Neural progenitor cell (in vitro differentiated cells): ENCODE measurements around the gene P2RY6. TPM values are rescaled to one million over a fixed set of nuclear protein-coding genes. Genes with fewer than 3 reads are reported as not detected.
A peak's percentile ranks its signal among the peaks of the same experiment; 100 is the strongest.

ENCODE experiments used
- DNase-seq: peaks from one replicate; pipeline ENCODE4 v3.0.0-alpha.2; 2016; ENCODE audit warnings: low spot score
- H2AFZ ChIP-seq: fragments of 200-600 bp; sonication (generic); replicated peaks from 2 replicates; pipeline ENCODE4 v1.6.1; 2016; ENCODE audit warnings: antibody characterized with exemption
- H3F3A ChIP-seq: fragments of 200-600 bp; sonication (generic); 2 replicates; pipeline ENCODE4 v1.6.1; 2016; ENCODE audit warnings: antibody characterized with exemption, low read depth
- H3K27ac ChIP-seq: fragments of 200-600 bp; sonication (generic); 2 replicates; pipeline ENCODE4 v1.5.1; 2016; ENCODE audit warnings: mild to moderate bottlenecking
- H3K27me3 ChIP-seq: fragments of 200-600 bp; sonication (generic); 2 replicates; pipeline ENCODE4 v1.6.1; 2016; ENCODE audit warnings: mild to moderate bottlenecking, moderate library complexity
- H3K36me3 ChIP-seq: fragments of 200-600 bp; sonication (generic); 2 replicates; pipeline ENCODE4 v1.5.1; 2016
- H3K4me1 ChIP-seq: fragments of 200-600 bp; sonication (generic); 2 replicates; pipeline ENCODE4 v1.6.1; 2016; ENCODE audit warnings: mixed run types
- H3K4me2 ChIP-seq: fragments of 200-600 bp; sonication (generic); 2 replicates; pipeline ENCODE4 v1.6.1; 2016
- H3K4me3 ChIP-seq: fragments of 200-600 bp; sonication (generic); 2 replicates; pipeline ENCODE4 v1.5.1; 2016
- H3K79me2 ChIP-seq: fragments of 200-600 bp; sonication (generic); 2 replicates; pipeline ENCODE4 v1.6.1; 2016; ENCODE audit warnings: low read depth
- H3K9ac ChIP-seq: fragments of 200-600 bp; sonication (generic); 2 replicates; pipeline ENCODE4 v1.6.1; 2016
- H3K9me3 ChIP-seq: fragments of 200-600 bp; sonication (generic); 2 replicates; pipeline ENCODE4 v1.5.1; 2016; ENCODE audit warnings: low read depth
- H4K20me1 ChIP-seq: fragments of 200-600 bp; sonication (generic); 2 replicates; pipeline ENCODE4 v1.6.1; 2016; ENCODE audit warnings: low read depth
- H3K27ac Mint-ChIP-seq: 3 replicates; pipeline ENCODE4 v1.8.0; 2021; ENCODE audit warnings: mixed read lengths
- H3K27me3 Mint-ChIP-seq: 2 replicates; pipeline ENCODE4 v1.8.0; 2022; ENCODE audit warnings: low read depth, mild to moderate bottlenecking, inconsistent platforms, moderate library complexity, mixed read lengths; ENCODE audit not compliant: insufficient read depth
- H3K36me3 Mint-ChIP-seq: 3 replicates; pipeline ENCODE4 v1.8.0; 2021; ENCODE audit warnings: mixed read lengths
- H3K4me1 Mint-ChIP-seq: 3 replicates; pipeline ENCODE4 v1.8.0; 2021; ENCODE audit warnings: mixed read lengths
- H3K4me3 Mint-ChIP-seq: 3 replicates; pipeline ENCODE4 v1.8.0; 2021; ENCODE audit warnings: mild to moderate bottlenecking, moderate library complexity, mixed read lengths
- H3K9me3 Mint-ChIP-seq: 3 replicates; pipeline ENCODE4 v1.8.0; 2020; ENCODE audit warnings: mixed read lengths
- CTCF ChIP-seq: fragments of 200-600 bp; sonication (generic); IDR thresholded peaks from 2 replicates; pipeline ENCODE4 v1.5.1; 2017; ENCODE audit warnings: antibody characterized with exemption, mild to moderate bottlenecking
- EZH2 ChIP-seq: fragments of 200-600 bp; sonication (generic); IDR thresholded peaks from 2 replicates; pipeline ENCODE4 v1.6.1; 2017; ENCODE audit warnings: antibody characterized with exemption, mild to moderate bottlenecking, moderate library complexity
- EZH2phosphoT487 ChIP-seq: fragments of 200-600 bp; sonication (generic); IDR thresholded peaks from 2 replicates; pipeline ENCODE4 v1.6.1; 2017; ENCODE audit warnings: antibody characterized with exemption
- total RNA-seq: library from RNA; depleted of rRNA; stranded (reverse); fragments of >200 nt; gene quantifications from 2 replicates; pipeline ENCODE4 v1.2.3, GENCODE V29; 2015; ENCODE audit warnings: low replicate concordance

Gene P2RY6
- total RNA-seq, 1 donor from 2014 or later: not detected

- H3K27ac Mint-ChIP-seq: no peak overlapping the region
- H4K20me1 ChIP-seq: peaks cover 86% of the 10 kb centered on the region
These were observed 66.1 kb downstream of the P2RY6 start for GRCh38 chr11:73338279-73338678.

GRCh38 chr11:73340164-73340563 lies 68.0 kb downstream of the P2RY6 start:
- Mint-ChIP-seq H3K9me3 (no peaks in the 10 kb centered on the region), H3K27me3 (peaks cover 10% of the 10 kb centered on the region), H3K4me1 (peaks cover 45% of the 10 kb centered on the region), H3K4me3 (no peak overlapping the region), H3K27ac (no peak overlapping the region), H3K36me3 (peaks cover 21% of the 10 kb centered on the region)
- no peak overlapping the region for H2AFZ ChIP-seq
- peaks cover 5% of the 10 kb centered on the region for H3F3A ChIP-seq
- peaks cover 92% of the 10 kb centered on the region for H4K20me1 ChIP-seq
- H3K9ac ChIP-seq: no peak overlapping the region
- peaks cover 30% of the 10 kb centered on the region for H3K27me3 ChIP-seq
- H3K79me2 ChIP-seq: peaks cover 27% of the 10 kb centered on the region
- H3K4me1 ChIP-seq: peaks cover 18% of the 10 kb centered on the region
- no peak overlapping the region for H3K4me2 ChIP-seq
- no peak overlapping the region for H3K4me3 ChIP-seq
- no peaks in the 10 kb centered on the region for H3K36me3 ChIP-seq
- H3K27ac ChIP-seq: no peak overlapping the region
- no peaks in the 10 kb centered on the region for H3K9me3 ChIP-seq
- TF ChIP-seq CTCF (no peak), EZH2phosphoT487 (no peak), EZH2 (no peak)
- no peak for DNase-seq

More at GRCh38 chr11:73338279-73338678, 66.1 kb downstream of the P2RY6 start:
- no peak overlapping the region for H3K27ac ChIP-seq
- no peaks in the 10 kb centered on the region for H3K36me3 ChIP-seq
- H3K4me2 ChIP-seq: no peak overlapping the region
- peaks cover 34% of the 10 kb centered on the region for H3K4me1 ChIP-seq
- Mint-ChIP-seq H3K4me1 (peaks cover 52% of the 10 kb centered on the region), H3K9me3 (no peaks in the 10 kb centered on the region), H3K36me3 (peaks cover 21% of the 10 kb centered on the region), H3K27me3 (peaks cover 9% of the 10 kb centered on the region), H3K4me3 (no peak overlapping the region)
- peaks cover 25% of the 10 kb centered on the region for H3K27me3 ChIP-seq
- H3F3A ChIP-seq: peaks cover 16% of the 10 kb centered on the region
- no peaks in the 10 kb centered on the region for H3K9me3 ChIP-seq
- DNase-seq: no peak
- TF ChIP-seq EZH2phosphoT487: no peak
- TF ChIP-seq CTCF: no peak
- no peak for TF ChIP-seq EZH2
- H2AFZ ChIP-seq: no peak overlapping the region
- no peak overlapping the region for H3K4me3 ChIP-seq
- no peak overlapping the region for H3K9ac ChIP-seq
- H3K79me2 ChIP-seq: peaks cover 26% of the 10 kb centered on the region

GRCh38 chr11:73342633-73343032 lies 70.5 kb downstream of the P2RY6 start:
- no peaks in the 10 kb centered on the region for H3K9me3 ChIP-seq
- no peak for TF ChIP-seq EZH2phosphoT487
- peak; percentile 41 for TF ChIP-seq EZH2
- TF ChIP-seq CTCF: peak; percentile 34
- Mint-ChIP-seq H3K4me3 (peak overlapping the region; percentile 74), H3K4me1 (peaks cover 55% of the 10 kb centered on the region), H3K9me3 (no peaks in the 10 kb centered on the region), H3K27me3 (peaks cover 19% of the 10 kb centered on the region), H3K27ac (no peak overlapping the region), H3K36me3 (peaks cover 21% of the 10 kb centered on the region)
- peak overlapping the region; percentile 97 for H3K4me2 ChIP-seq
- DNase-seq: peak; percentile 86
- peaks cover 98% of the 10 kb centered on the region for H4K20me1 ChIP-seq
- peaks cover 30% of the 10 kb centered on the region for H3K27me3 ChIP-seq
- H3K79me2 ChIP-seq: peaks cover 16% of the 10 kb centered on the region
- H3K4me1 ChIP-seq: peaks cover 16% of the 10 kb centered on the region
- peak overlapping the region; percentile 55 for H3K4me3 ChIP-seq
- peaks cover 4% of the 10 kb centered on the region for H3F3A ChIP-seq
- no peaks in the 10 kb centered on the region for H3K36me3 ChIP-seq
- no peak overlapping the region for H3K27ac ChIP-seq
- no peak overlapping the region for H2AFZ ChIP-seq
- no peak overlapping the region for H3K9ac ChIP-seq
